ENCODE results near the gene GRK6.

The GRK6 gene

GRCh38 chr5:177443144-177443983, 16.9 kb downstream of the GRK6 start:
- Histone ChIP-seq H3K27ac (no peak overlapping the region), H3K4me3 (ENCODE audit: low read depth, low read length) (no peak overlapping the region), H3K27me3 (replicated peaks) (no peaks in the 10 kb centered on the region), H3K36me3 (replicated peaks) (peaks cover 9% of the 10 kb centered on the region)
- no peak for DNase-seq
- in situ Hi-C loops (cut with HindIII; ENCODE audit: low pct_ligation_motif_present, low sequenced_read_pairs): loop anchor here (25.0 kb wide), 1 partner anchor 131 kb away; the partner anchor contains the start of genes MXD3, PRELID1 and RAB24
- no peak for TF ChIP-seq CTCF (IDR thresholded peaks at IDR 0.05; ENCODE audit: low read depth, low read length, missing control alignments)

GRCh38 chr5:177444106-177445051, 17.9 kb downstream of the GRK6 start:
- H3K27ac ChIP-seq: no peak overlapping the region
- DNase-seq: no peak
- peaks cover 4% of the 10 kb centered on the region for H3K36me3 ChIP-seq (replicated peaks)

GRCh38 chr5:177445052-177445916, 18.8 kb downstream of the GRK6 start:
- H3K4me3 ChIP-seq (ENCODE audit: low read depth, low read length): no peak overlapping the region
- no peak for DNase-seq

More at GRCh38 chr5:177444106-177445051, 17.9 kb downstream of the GRK6 start:
- in situ Hi-C loops (cut with HindIII; ENCODE audit: low pct_ligation_motif_present, low sequenced_read_pairs): loop anchor here (25.0 kb wide), 1 partner anchor 132 kb away; the partner anchor contains the start of genes MXD3, PRELID1 and RAB24
- no peaks in the 10 kb centered on the region for H3K27me3 ChIP-seq (replicated peaks)
- H3K4me3 ChIP-seq (ENCODE audit: low read depth, low read length): no peak overlapping the region
- TF ChIP-seq CTCF (IDR thresholded peaks at IDR 0.05; ENCODE audit: low read depth, low read length, missing control alignments): no peak

GRCh38 chr5:177445917-177446199, 19.4 kb downstream of the GRK6 start:
- DNase-seq: no peak
- Histone ChIP-seq H3K36me3 (replicated peaks) (peaks cover 4% of the 10 kb centered on the region), H3K4me3 (ENCODE audit: low read depth, low read length) (peak overlapping the region; percentile 65), H3K27me3 (replicated peaks) (no peaks in the 10 kb centered on the region), H3K27ac (no peak overlapping the region)
- in situ Hi-C loops (cut with HindIII; ENCODE audit: low pct_ligation_motif_present, low sequenced_read_pairs): loop anchor here (25.0 kb wide), 1 partner anchor 134 kb away; the partner anchor contains the start of genes MXD3, PRELID1 and RAB24
- no peak for TF ChIP-seq CTCF (IDR thresholded peaks at IDR 0.05; ENCODE audit: low read depth, low read length, missing control alignments)

More at GRCh38 chr5:177445052-177445916, 18.8 kb downstream of the GRK6 start:
- TF ChIP-seq CTCF (IDR thresholded peaks at IDR 0.05; ENCODE audit: low read depth, low read length, missing control alignments): no peak
- in situ Hi-C loops (cut with HindIII; ENCODE audit: low pct_ligation_motif_present, low sequenced_read_pairs): loop anchor here (25.0 kb wide), 1 partner anchor 133 kb away; the partner anchor contains the start of genes MXD3, PRELID1 and RAB24
- H3K27me3 ChIP-seq (replicated peaks): no peaks in the 10 kb centered on the region
- H3K27ac ChIP-seq: no peak overlapping the region
- H3K36me3 ChIP-seq (replicated peaks): peaks cover 4% of the 10 kb centered on the region

Measured in brain microvascular endothelial cell (primary cell).